Neutrophil (primary cell): ENCODE data around the gene DNAJC13.

ENCODE experiments used
- H3K27ac ChIP-seq: fragments of 200-600 bp; sonication (generic); 2 replicates; pipeline ENCODE4 v1.5.1; 2016; ENCODE audit warnings: mild to moderate bottlenecking, moderate library complexity
- H3K27me3 ChIP-seq: fragments of 200-600 bp; sonication (generic); 2 replicates; pipeline ENCODE4 v1.6.0; 2016; ENCODE audit warnings: mild to moderate bottlenecking
- H3K36me3 ChIP-seq: fragments of 200-600 bp; sonication (generic); 2 replicates; pipeline ENCODE4 v1.5.1; 2017
- H3K4me1 ChIP-seq, 2 experiments: fragments of 200-600 bp in 1 of 2; sonication (generic) in 1 of 2; 1 replicate in 1 of 2; 2 replicates in 1 of 2; pipeline versions ENCODE4 v1.5.1 to v1.6.1; 2013 to 2016; ENCODE audit warnings: low read depth in 1 of 2, low read length in 1 of 2, mild to moderate bottlenecking in 1 of 2, moderate library complexity in 1 of 2; ENCODE audit not compliant: control insufficient read depth in 1 of 2, insufficient read depth in 1 of 2
- H3K4me3 ChIP-seq, 2 experiments: fragments of 200-600 bp in 1 of 2; sonication (generic) in 1 of 2; 1 replicate in 1 of 2; 2 replicates in 1 of 2; pipeline ENCODE4 v1.5.1; 2013 to 2016; ENCODE audit warnings: low read depth in 1 of 2, low read length in 1 of 2, mild to moderate bottlenecking in 1 of 2, moderate library complexity in 1 of 2
- H3K9me3 ChIP-seq: fragments of 200-600 bp; sonication (generic); 2 replicates; pipeline ENCODE4 v1.5.1; 2016
- TF ChIP-seq, protein P1 (sequence below): fragments of 200-600 bp; sonication (generic); IDR thresholded peaks from 2 replicates; pipeline ENCODE4 v1.5.1; 2016; ENCODE audit warnings: antibody characterized with exemption

The DNAJC13 gene

DNA sequence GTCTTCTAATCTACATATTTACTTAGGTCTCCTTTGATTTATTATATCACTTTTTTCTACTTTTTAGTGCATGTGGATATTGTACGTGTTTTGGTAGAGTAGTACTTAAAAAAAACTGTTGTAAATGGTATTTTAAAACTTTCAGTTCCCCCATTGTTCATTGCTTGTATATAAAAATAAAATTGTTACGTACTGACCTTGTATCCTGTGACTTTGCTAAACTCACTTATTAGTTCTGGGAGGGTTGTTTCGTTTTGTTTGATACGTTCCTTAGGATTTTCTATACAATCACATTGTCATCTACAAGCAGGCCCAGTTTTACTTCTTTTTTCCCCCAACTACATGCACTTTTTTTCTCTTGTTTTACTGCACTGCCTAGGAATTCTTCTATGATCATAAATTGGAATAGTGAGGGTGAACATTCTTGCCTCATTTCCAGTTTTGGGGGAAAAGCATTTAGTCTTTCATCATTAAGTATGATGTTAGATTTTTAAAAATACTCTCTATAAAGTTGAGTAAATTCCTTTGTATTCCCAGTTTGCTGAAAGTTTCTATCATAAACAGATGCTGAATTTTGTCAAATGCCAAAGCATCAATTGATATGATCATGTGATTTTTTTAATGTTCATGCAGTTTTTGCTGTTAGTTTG lies 146.2 kb downstream of the DNAJC13 start:
- H3K4me1 ChIP-seq, result no peaks in the 10 kb centered on the region
- no peaks in the 10 kb centered on the region for H3K27me3 ChIP-seq
- no peak overlapping the region for H3K27ac ChIP-seq
- H3K36me3 ChIP-seq, result peaks cover 24% of the 10 kb centered on the region
- H3K4me3 ChIP-seq, result no peak overlapping the region
- TF ChIP-seq, protein P1, sequence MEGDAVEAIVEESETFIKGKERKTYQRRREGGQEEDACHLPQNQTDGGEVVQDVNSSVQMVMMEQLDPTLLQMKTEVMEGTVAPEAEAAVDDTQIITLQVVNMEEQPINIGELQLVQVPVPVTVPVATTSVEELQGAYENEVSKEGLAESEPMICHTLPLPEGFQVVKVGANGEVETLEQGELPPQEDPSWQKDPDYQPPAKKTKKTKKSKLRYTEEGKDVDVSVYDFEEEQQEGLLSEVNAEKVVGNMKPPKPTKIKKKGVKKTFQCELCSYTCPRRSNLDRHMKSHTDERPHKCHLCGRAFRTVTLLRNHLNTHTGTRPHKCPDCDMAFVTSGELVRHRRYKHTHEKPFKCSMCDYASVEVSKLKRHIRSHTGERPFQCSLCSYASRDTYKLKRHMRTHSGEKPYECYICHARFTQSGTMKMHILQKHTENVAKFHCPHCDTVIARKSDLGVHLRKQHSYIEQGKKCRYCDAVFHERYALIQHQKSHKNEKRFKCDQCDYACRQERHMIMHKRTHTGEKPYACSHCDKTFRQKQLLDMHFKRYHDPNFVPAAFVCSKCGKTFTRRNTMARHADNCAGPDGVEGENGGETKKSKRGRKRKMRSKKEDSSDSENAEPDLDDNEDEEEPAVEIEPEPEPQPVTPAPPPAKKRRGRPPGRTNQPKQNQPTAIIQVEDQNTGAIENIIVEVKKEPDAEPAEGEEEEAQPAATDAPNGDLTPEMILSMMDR, result no peak
- H3K9me3 ChIP-seq, result no peaks in the 10 kb centered on the region

DNA sequence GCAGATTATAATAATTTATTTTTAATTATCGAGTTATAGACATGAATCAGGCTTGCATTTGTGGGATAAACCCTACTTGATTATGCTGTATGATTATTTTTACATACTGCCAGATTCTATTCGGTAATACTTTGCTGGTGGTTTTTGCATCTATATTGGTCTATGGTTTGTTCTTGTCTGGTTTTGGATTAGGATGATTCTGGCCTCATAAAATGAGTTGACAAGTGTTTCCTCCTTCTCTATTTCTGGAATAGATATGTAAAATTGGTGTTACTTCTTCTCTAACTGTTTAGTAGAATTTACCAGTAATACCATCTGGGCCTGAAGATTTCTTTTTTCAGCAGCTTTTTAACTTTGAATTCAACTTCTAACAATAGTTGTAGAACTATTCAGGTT lies 146.8 kb downstream of the DNAJC13 start:
- Histone ChIP-seq H3K9me3 (no peaks in the 10 kb centered on the region), H3K4me1 (no peaks in the 10 kb centered on the region), H3K36me3 (peaks cover 20% of the 10 kb centered on the region), H3K27ac (no peak overlapping the region), H3K27me3 (no peaks in the 10 kb centered on the region), H3K4me3 (no peak overlapping the region)
- TF ChIP-seq, protein P1, result no peak

DNA sequence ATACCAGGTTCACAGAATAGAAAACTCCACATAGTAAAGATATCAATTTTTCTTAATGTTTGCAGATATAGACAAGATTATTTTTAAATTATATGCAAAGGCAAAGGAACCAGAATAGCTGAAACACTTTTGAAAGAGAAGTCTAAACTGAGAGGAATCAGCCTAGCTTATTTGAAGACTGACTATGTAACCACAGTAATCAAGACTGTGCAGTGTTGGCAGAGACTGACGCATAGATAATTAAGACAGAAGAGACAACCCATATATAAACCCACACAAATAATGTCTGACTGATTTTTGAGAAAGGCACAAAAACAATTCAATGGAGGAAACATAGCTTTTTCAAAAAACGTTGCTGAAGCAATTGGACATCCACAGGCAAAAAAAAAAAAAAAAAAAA lies 151.1 kb downstream of the DNAJC13 start:
- no peaks in the 10 kb centered on the region for H3K9me3 ChIP-seq
- no peak overlapping the region for H3K27ac ChIP-seq
- TF ChIP-seq, protein P1, result no peak
- H3K4me3 ChIP-seq, result no peak overlapping the region
- no peaks in the 10 kb centered on the region for H3K27me3 ChIP-seq
- peaks cover 12% of the 10 kb centered on the region for H3K36me3 ChIP-seq
- no peaks in the 10 kb centered on the region for H3K4me1 ChIP-seq

DNA sequence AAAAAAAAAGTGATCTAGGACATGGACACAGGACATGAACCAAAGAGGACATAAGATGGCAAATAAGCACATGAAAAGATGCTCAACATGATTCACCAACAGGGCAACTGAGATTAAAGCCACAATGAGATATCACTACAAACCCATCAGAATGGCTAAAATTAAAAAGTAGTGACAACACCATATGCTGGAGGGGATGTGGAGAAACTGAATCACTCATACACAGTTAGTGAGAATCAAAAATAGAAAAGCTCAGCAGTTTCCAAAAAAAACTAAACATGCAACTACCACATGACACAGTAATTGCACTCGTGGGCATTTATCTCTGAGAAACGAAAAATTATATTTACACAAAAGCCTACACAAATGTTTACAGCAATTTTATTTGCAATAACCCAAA lies 151.9 kb downstream of the DNAJC13 start:
- TF ChIP-seq, protein P1, result no peak

DNA sequence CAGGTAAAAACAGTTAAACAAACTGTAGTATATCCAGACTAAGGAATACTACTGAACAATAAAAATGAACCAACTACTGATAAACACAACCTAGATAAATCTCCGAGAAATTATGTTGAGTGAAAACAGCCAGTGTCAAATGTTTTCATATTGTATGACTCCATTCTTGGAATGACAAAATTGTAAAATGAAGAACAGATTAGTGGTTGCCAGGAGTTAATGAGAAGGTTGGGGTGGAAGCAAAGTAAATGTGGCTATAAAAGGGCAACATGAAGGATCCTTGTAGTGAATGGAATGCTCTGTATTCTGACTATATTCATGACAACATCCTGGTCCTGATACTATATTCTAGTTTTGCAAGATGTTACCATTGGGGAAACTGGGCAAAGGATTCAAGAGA lies 152.3 kb downstream of the DNAJC13 start:
- no peak overlapping the region for H3K27ac ChIP-seq
- H3K4me3 ChIP-seq, result no peak overlapping the region
- no peaks in the 10 kb centered on the region for H3K9me3 ChIP-seq
- peaks cover 20% of the 10 kb centered on the region for H3K36me3 ChIP-seq
- TF ChIP-seq, protein P1, result no peak
- no peaks in the 10 kb centered on the region for H3K27me3 ChIP-seq
- no peaks in the 10 kb centered on the region for H3K4me1 ChIP-seq

More for the DNA sequence above, 151.9 kb downstream of the DNAJC13 start:
- no peak overlapping the region for H3K4me3 ChIP-seq
- H3K27me3 ChIP-seq, result no peaks in the 10 kb centered on the region
- no peak overlapping the region for H3K27ac ChIP-seq
- H3K9me3 ChIP-seq, result no peaks in the 10 kb centered on the region
- H3K4me1 ChIP-seq, result no peaks in the 10 kb centered on the region
- H3K36me3 ChIP-seq, result peaks cover 15% of the 10 kb centered on the region
